Muscle of leg (tissue), 11 donors: ENCODE results near the gene TPST2. TPM values are rescaled to one million over a fixed set of nuclear protein-coding genes. Genes with fewer than 3 reads are reported as not detected.
"Not testable (repeated sequence)": the region's sequence is repeated elsewhere in the genome, so short reads cannot be mapped to it uniquely, and the experiment has no call there.

Experiments used
- DNase-seq: peaks from one replicate; pipeline ENCODE4 v3.0.0; 2013
- H3K27ac ChIP-seq: one replicate; pipeline ENCODE4 v1.5.1; 2013; ENCODE audit warnings: mild to moderate bottlenecking, low read length, control low read depth
- H3K27me3 ChIP-seq: one replicate; pipeline ENCODE4 v1.6.1; 2013; ENCODE audit warnings: low read length; ENCODE audit not compliant: control insufficient read depth, insufficient read depth
- H3K36me3 ChIP-seq: one replicate; pipeline ENCODE4 v1.6.1; 2013; ENCODE audit warnings: low read length; ENCODE audit not compliant: control insufficient read depth, insufficient read depth
- H3K4me1 ChIP-seq: one replicate; pipeline ENCODE4 v1.6.1; 2013; ENCODE audit warnings: low read length; ENCODE audit not compliant: control insufficient read depth, insufficient read depth
- H3K4me3 ChIP-seq: one replicate; pipeline ENCODE4 v1.5.1; 2013; ENCODE audit warnings: low read length, control low read depth
- H3K9me3 ChIP-seq: replicated peaks from 2 replicates; pipeline ENCODE4 v1.6.1; 2013; ENCODE audit warnings: low read depth, low read length; ENCODE audit not compliant: control insufficient read depth
- WGBS: methylation state at CpG from one replicate; pipeline ENCODE4 v1.1.5; 2013; ENCODE audit warnings: missing lambda C conversion rate; ENCODE audit not compliant: insufficient coverage; 5-methylcytosine and 5-hydroxymethylcytosine counted together
- polyA plus RNA-seq, 8 donors: library from polyadenylated mRNA; unstranded; fragments of 120-200 nt; gene quantifications; one replicate each; pipeline versions ENCODE4 v1.2.1 to v1.2.3, GENCODE V29; 2013; ENCODE audit warnings: inconsistent platforms in 1 of 8, low replicate concordance in 1 of 8; ENCODE audit not compliant: insufficient read length in 8 of 8, insufficient read depth in 1 of 8
- total RNA-seq: library from RNA; stranded (reverse); fragments of 120-200 nt; gene quantifications from one replicate; pipeline ENCODE4 v1.2.4, GENCODE V29; 2013

Gene TPST2
- total and polyA plus RNA-seq, 9 donors = 5.4 to 11.3 (median 7.4) TPM

DNA sequence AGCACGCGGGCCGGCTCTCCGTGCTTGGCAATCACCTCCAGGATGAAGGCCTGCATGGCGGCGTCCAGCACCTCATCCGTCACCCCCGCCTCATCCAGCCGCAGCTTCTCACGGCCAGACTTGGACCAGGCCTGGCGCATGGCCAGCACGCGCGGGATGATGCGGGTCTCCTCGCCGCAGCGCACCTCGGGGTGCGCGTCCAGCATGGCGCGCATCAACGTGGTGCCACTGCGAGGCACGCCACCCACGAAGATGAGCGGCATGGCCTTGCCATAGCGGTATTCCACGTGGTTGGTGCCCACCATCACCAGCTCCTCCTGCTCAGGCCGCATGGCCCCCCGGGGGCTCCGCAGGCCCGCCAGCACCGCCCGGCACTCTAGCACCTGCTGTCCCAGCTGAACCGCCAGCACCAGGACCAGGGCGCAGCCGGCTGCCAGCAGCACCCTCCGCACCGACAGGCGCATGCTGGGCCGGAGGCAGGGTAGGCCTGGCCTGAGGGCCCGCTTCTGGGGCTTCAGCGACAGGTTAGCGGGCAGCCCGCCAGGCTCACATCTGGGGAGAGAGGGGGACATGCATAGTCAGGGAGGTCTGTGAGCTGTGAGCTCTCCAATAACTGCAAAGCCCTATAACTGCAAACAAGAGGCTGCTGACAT, 48.6 kb downstream of the TPST2 start:
- Histone ChIP-seq H3K27me3 (no peaks in the 10 kb centered on the region), H3K27ac (no peak overlapping the region), H3K36me3 (peaks cover 6% of the 10 kb centered on the region), H3K4me3 (no peak overlapping the region), H3K9me3 (no peaks in the 10 kb centered on the region), H3K4me1 (no peaks in the 10 kb centered on the region)
- DNase-seq = no peak
- 93% methylated on average over 47 of the region's 47 CpGs for WGBS

DNA sequence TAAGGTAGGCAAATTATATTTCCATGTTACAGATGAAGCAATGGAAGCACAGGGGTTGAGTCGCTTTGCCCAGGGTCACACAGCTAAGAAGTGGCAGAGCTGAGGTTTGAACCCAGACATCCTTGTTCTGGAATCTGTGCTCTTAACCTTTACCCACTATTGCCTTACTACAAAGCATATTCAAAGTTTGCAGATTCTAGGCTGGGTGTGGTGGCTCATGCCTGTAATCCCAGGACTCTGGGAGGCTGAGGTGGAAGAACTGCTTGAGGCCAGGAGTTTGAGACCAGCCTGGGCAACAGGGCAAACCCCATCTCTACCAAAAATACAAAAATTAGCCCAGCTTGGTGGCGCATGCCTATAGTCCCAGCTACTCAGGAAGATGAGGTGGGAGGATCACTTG, 49.8 kb downstream of the TPST2 start:
- H3K36me3 ChIP-seq = peaks cover 10% of the 10 kb centered on the region
- DNase-seq = no peak
- H3K4me3 ChIP-seq = no peak overlapping the region
- no peaks in the 10 kb centered on the region for H3K27me3 ChIP-seq
- no peaks in the 10 kb centered on the region for H3K9me3 ChIP-seq
- WGBS = no CpG with 5 or more reads among the region's 2 CpGs
- H3K4me1 ChIP-seq = no peaks in the 10 kb centered on the region
- H3K27ac ChIP-seq = no peak overlapping the region

DNA sequence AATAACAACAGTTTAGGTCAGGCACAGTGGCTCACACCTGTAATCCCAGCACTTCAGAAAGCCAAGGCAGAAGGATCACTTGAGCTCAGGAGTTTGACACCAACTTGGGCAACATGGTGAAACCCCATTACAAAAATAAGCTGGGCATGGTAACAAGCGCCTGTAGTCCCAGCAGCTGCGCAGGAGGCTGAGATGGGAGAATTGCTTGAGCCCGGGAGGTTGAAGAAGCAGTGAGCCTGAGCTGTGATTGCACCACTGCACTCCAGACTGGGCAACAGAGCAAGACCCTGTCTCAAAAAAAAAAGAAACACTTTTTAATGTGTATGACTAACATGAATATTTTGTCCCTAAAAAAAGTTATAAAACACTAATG, 53.2 kb downstream of the TPST2 start:
- Histone ChIP-seq H3K36me3 (peaks cover 10% of the 10 kb centered on the region), H3K27me3 (no peaks in the 10 kb centered on the region)
- DNase-seq = no peak

DNA sequence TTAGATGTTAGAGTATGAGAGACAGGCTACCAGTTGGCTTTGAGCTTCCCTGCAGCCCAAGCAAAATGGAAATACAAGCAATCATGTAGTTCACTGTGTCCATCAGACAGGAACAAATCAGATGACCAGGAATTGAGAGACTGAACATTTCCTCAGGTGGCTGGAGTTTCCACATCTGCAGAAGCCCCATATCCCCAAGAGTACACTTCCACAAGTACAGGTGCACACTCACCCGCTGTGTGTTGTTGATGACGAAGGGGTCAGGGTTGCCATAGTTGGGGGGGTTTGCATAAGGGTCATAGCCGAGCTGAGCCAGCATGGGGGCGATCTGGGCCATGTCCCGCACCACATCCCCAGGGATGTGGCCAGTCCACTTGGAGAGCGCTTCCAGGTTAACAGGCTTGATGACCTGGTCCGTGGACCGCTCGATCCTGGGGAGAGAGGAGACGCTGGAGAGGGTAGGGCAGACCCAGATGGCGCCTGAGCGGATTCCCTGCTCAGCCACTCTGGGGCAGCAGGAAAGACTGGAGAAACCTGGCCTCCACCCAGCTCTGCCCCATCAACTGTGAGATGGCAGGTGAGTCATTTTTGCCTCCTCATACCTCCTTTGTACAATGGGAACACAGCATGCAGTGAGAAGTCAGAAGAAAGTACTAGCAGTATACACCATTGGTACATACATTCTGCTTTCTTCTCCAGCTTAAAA, 53.7 kb downstream of the TPST2 start:
- no peak overlapping the region for H3K27ac ChIP-seq
- no peaks in the 10 kb centered on the region for H3K9me3 ChIP-seq
- no peaks in the 10 kb centered on the region for H3K4me1 ChIP-seq
- H3K36me3 ChIP-seq = peaks cover 10% of the 10 kb centered on the region
- H3K27me3 ChIP-seq = no peaks in the 10 kb centered on the region
- no peak for DNase-seq
- WGBS = 92% methylated on average over 10 of the region's 12 CpGs
- no peak overlapping the region for H3K4me3 ChIP-seq

More for the DNA sequence above, 53.2 kb downstream of the TPST2 start:
- Histone ChIP-seq H3K9me3 (no peaks in the 10 kb centered on the region), H3K4me1 (no peaks in the 10 kb centered on the region), H3K4me3 (no peak overlapping the region), H3K27ac (no peak overlapping the region)
- 94% methylated on average over 3 of the region's 3 CpGs for WGBS

DNA sequence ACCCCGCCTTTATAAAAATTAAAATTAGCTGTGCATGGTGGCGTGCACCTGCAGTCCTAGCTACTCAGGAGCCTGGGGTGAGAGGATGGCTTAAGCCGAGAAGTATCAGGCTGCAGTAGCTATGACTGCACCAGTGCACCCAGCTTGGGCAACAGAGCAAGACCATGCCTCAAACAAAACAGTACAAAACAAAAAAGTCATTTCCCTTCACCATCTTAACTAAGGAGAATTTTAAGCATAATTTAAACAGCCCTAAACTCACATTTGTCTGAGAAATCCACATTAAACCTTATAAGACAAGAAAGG, 54.4 kb downstream of the TPST2 start:
- H3K4me1 ChIP-seq = no peaks in the 10 kb centered on the region
- H3K27me3 ChIP-seq = no peaks in the 10 kb centered on the region
- WGBS = no CpG with 5 or more reads among the region's 3 CpGs
- H3K36me3 ChIP-seq = peaks cover 10% of the 10 kb centered on the region
- H3K9me3 ChIP-seq = no peaks in the 10 kb centered on the region
- H3K4me3 ChIP-seq = no peak overlapping the region
- H3K27ac ChIP-seq = peak overlapping the region; percentile 57
- no peak for DNase-seq

DNA sequence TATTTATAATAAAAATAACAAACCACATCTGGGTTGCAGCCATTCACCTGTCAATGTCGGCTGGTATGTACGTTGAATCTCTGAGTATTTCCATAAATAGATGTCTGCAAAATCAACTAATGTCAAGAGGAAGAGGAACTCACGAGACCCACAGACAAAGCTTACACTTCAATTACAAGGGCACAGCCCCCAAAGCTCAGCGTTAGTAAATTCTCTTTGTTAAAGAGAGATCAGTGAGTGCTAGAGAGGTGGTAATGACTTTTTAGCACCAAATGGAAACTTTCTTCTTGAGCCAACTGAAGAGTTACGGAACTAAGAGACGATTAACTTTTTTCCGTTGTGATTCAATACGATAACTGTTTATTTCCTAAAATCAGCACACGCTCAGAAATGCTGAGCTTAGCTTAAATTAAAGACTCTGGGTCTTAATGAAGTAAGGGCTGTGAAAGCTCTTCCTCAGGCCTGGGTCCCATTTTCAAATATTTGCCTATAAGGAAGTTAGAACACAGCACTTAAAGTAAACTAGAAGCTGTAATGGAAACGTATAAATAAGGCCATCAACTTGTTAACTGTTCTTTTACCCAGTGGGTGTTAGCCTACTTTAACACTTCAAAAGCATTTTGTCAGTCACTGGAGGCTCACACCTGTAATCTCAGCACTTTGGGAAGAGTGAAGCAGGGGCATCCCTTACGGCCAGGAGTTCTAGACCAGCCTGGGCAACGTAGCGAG, 54.9 kb downstream of the TPST2 start:
- Histone ChIP-seq H3K27me3 (no peaks in the 10 kb centered on the region), H3K4me1 (no peaks in the 10 kb centered on the region), H3K27ac (peak overlapping the region; percentile 57), H3K36me3 (peaks cover 10% of the 10 kb centered on the region), H3K9me3 (no peaks in the 10 kb centered on the region), H3K4me3 (no peak overlapping the region)
- WGBS = 82% methylated on average over 3 of the region's 13 CpGs
- DNase-seq = peak; percentile 66

DNA sequence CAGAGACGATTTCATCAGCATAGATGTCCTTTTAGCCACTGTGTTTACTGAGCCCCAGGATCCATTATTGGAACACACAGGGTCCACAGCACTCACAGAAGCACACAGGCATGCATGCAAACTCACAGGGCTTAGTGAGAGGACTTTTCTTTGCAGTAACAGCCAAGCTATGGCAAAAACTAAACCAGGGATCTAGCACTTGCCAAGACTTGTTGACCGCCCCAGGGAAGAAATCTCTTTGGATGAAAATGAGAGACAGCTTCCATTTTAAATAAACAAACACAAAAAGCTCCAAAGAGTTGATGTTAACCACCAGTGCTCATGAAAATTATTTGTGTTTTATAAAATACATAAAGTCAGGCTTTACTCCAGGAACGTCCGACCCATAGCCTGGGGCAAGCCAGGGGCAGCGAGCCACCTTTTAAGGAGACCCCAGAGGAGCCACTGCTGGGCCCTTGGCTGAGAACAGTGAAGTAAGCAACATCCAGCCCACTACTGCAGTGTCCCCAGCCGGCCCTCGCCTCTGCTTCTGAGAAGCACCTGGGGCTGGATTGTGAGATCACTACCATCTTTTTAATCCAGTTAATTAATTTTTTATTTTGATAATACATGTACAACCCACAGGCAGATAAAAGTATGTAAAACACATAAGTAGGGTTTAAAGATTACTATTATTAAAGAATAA, 55.6 kb downstream of the TPST2 start:
- Histone ChIP-seq H3K9me3 (no peaks in the 10 kb centered on the region), H3K27ac (no peak overlapping the region), H3K4me1 (no peaks in the 10 kb centered on the region), H3K36me3 (peaks cover 10% of the 10 kb centered on the region), H3K4me3 (no peak overlapping the region), H3K27me3 (no peaks in the 10 kb centered on the region)
- DNase-seq = no peak
- WGBS = 77% methylated on average over 3 of the region's 7 CpGs

DNA sequence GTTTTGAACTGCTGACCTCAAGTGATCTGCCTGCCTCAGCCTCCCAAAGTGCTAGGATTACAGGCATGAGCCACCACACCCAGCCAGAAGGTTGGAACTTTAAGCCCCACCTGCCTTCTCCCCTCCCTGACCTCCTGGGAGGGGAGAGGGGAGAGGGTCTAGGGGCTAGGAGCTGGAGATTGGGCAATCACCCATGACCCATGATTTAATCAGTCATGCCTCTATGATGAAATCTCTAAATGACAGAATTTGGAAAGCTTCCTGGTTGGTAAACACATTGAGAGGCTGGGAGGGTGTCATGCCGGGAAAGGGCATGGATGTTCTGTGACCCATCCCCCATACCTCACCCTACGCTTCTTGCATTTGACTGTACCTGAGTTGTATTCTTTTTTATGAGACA, 60.6 kb downstream of the TPST2 start:
- no peak for DNase-seq
- WGBS = no CpG with 5 or more reads among the region's 2 CpGs

DNA sequence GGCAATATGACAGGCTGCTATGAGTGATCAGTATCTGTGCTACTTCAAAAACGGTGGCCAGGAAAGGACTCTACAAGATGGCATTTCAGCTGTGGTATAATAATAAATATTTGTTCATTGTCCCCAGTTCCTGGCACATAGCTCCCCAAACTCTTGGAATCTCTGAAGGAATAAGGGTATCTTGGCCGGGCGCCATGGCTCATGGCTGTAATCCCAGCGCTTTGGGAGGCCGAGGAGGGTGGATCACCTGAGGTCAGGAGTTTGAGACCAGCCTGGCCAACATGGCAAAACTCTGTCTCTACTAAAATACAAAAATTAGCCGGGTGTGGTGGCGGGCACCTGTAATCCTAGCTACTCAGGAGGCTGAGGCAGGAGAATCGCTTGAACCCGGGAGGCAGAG, 61.4 kb downstream of the TPST2 start:
- 94% methylated on average over 3 of the region's 9 CpGs for WGBS
- H3K27ac ChIP-seq, H3K36me3 ChIP-seq, H3K9me3 ChIP-seq, H3K27me3 ChIP-seq, H3K4me1 ChIP-seq, H3K4me3 ChIP-seq, DNase-seq: not testable (repeated sequence)

More for the DNA sequence above, 60.6 kb downstream of the TPST2 start:
- H3K36me3 ChIP-seq = peaks cover 3% of the 10 kb centered on the region
- no peaks in the 10 kb centered on the region for H3K27me3 ChIP-seq
- H3K4me1 ChIP-seq = no peaks in the 10 kb centered on the region
- no peak overlapping the region for H3K4me3 ChIP-seq
- H3K9me3 ChIP-seq = no peaks in the 10 kb centered on the region
- H3K27ac ChIP-seq = no peak overlapping the region
